T-cell (primary cell): ENCODE measurements around the gene NTRK1. TPM values are rescaled to one million over a fixed set of nuclear protein-coding genes. Genes with fewer than 3 reads are reported as not detected.

Source experiments
- ATAC-seq, 4 experiments: fragments of 200-7000 bp in 3 of 4; fragments of 150-1000 bp in 1 of 4; cut with Tn5 transposase; replicated peaks in 1 of 4; 1 replicate in 3 of 4; 2 replicates in 1 of 4; pipeline ENCODE4 v1.10.0; 2021; ENCODE audit warnings: moderate library complexity in 3 of 4, mild to moderate bottlenecking in 2 of 4, moderate number of reproducible peaks in 1 of 4
- CTCF ChIA-PET, 2 donors: fragments of 300-600 bp; sonication (Branson Sonifier 250); formaldehyde crosslinking; loops; one replicate each; lab custom pipeline; 2022; ENCODE audit warnings: antibody characterized with exemption in 2 of 2; lab: Charles Lee
- POLR2A ChIA-PET, 2 donors: fragments of 300-600 bp; sonication (Branson Sonifier 250); formaldehyde crosslinking; loops; one replicate each; lab custom pipeline; 2022; ENCODE audit warnings: antibody characterized with exemption in 2 of 2; lab: Charles Lee
- DNase-seq, 35 experiments: peaks; one replicate each; pipeline versions ENCODE4 v3.0.0 to v3.0.0-alpha.2; 2013 to 2023
- H3K27ac ChIP-seq: one replicate; pipeline ENCODE4 v1.5.1; 2013; ENCODE audit warnings: low read length
- H3K27me3 ChIP-seq, 2 experiments: replicated peaks in 1 of 2; 1 replicate in 1 of 2; 2 replicates in 1 of 2; pipeline versions ENCODE4 v1.6.1 to v1.7.0; 2013; ENCODE audit warnings: low read length in 1 of 2, mixed read lengths in 1 of 2; ENCODE audit not compliant: control insufficient read depth in 2 of 2, insufficient read depth in 2 of 2; ENCODE audit errors: extremely low read depth in 1 of 2
- H3K36me3 ChIP-seq, 2 donors: 1 replicate in 1 of 2; 2 replicates in 1 of 2; pipeline versions ENCODE4 v1.6.1 to v1.7.0; 2013; ENCODE audit warnings: low read length in 1 of 2; ENCODE audit not compliant: control insufficient read depth in 2 of 2, insufficient read depth in 1 of 2; ENCODE audit errors: extremely low read depth in 1 of 2
- H3K4me1 ChIP-seq, 2 experiments: 1 replicate in 1 of 2; 2 replicates in 1 of 2; pipeline versions ENCODE4 v1.6.1 to v1.7.0; 2013; ENCODE audit warnings: low read length in 2 of 2, mixed read lengths in 1 of 2; ENCODE audit not compliant: insufficient read depth in 2 of 2, control insufficient read depth in 1 of 2; ENCODE audit errors: extremely low read depth in 1 of 2
- H3K4me3 ChIP-seq, 2 donors: 1 replicate in 1 of 2; 2 replicates in 1 of 2; pipeline versions ENCODE4 v1.5.1 to v1.7.0; 2013; ENCODE audit warnings: mild to moderate bottlenecking in 2 of 2, low read length in 1 of 2, moderate library complexity in 1 of 2; ENCODE audit not compliant: control insufficient read depth in 1 of 2; ENCODE audit errors: extremely low read depth in 1 of 2
- H3K9me3 ChIP-seq: 2 replicates; pipeline ENCODE4 v1.7.0; 2013
- H3K27ac Mint-ChIP-seq, 2 donors: one replicate each; pipeline ENCODE4 v1.8.0; 2020 to 2021; ENCODE audit warnings: mild to moderate bottlenecking in 2 of 2, mixed read lengths in 2 of 2
- H3K27me3 Mint-ChIP-seq, 2 donors: one replicate each; pipeline ENCODE4 v1.8.0; 2021 to 2022; ENCODE audit warnings: mixed read lengths in 2 of 2
- H3K36me3 Mint-ChIP-seq: one replicate; pipeline ENCODE4 v1.8.0; 2021; ENCODE audit warnings: mixed read lengths
- H3K4me1 Mint-ChIP-seq, 3 donors: one replicate each; pipeline ENCODE4 v1.8.0; 2020 to 2022; ENCODE audit warnings: mixed read lengths in 3 of 3, mild to moderate bottlenecking in 1 of 3
- H3K4me3 Mint-ChIP-seq, 3 donors: one replicate each; pipeline ENCODE4 v1.8.0; 2020 to 2022; ENCODE audit warnings: mild to moderate bottlenecking in 3 of 3, mixed read lengths in 3 of 3, moderate library complexity in 3 of 3
- H3K9me3 Mint-ChIP-seq, 3 donors: one replicate each; pipeline ENCODE4 v1.8.0; 2020 to 2022; ENCODE audit warnings: mixed read lengths in 3 of 3
- WGBS: methylation state at CpG from one replicate; pipeline ENCODE4 v1.1.5; 2013; ENCODE audit warnings: missing lambda C conversion rate; ENCODE audit not compliant: insufficient coverage; 5-methylcytosine and 5-hydroxymethylcytosine counted together
- total RNA-seq, 35 experiments: library from RNA in 6 of 35; stranded (reverse) in 6 of 35; fragments of 120-200 nt in 1 of 35; gene quantifications; one replicate each; pipeline versions ENCODE4 v1.2.1 to v1.2.4 and lab custom pipeline; 2013 to 2026

Gene NTRK1
- total RNA-seq, 5 donors from 2014 or later (not counting 1 experiment from before 2014, with no cell fraction given), result 0.36 to 1.2 (median 0.60) TPM

DNA sequence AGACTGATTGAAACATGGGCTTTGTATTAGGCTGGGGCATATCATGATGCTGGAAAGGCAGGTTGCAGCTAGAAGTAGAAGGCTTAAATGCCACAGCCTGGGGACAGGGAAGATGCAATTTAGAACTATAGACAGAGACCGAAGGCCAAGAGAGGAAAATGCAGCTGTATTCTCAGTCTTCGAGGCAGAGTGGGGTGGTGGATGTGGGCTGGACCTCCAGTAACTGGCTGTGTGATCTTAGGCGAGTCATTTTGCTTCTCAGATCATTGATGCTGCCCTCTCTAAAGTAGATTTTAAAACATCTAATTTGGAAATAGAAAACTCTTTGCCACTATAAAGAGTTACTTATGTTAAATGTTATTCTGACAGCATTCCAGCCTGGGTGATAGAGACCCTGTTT is 26.3 kb upstream of the NTRK1 start:
- ChIA-PET CTCF (interaction anchor here in 1 of 2 donors (0.6 to 1.3 kb wide), 2 partner anchors 11 to 21 kb away, joined by 3 to 4 read pairs; no protein-coding TSS in a partner anchor), POLR2A (no interaction called here)
- H3K36me3 ChIP-seq, result no peaks in the 10 kb centered on the region
- H3K27ac ChIP-seq, result no peak overlapping the region
- WGBS, result 66% methylated on average over 2 of the region's 3 CpGs
- peaks cover 14 to 21% of the 10 kb centered on the region in 2 donors for H3K27me3 Mint-ChIP-seq
- H3K27me3 ChIP-seq, result peaks cover 0 to 41% of the 10 kb centered on the region in 2 experiments
- no peaks in the 10 kb centered on the region for H3K9me3 ChIP-seq
- peaks cover 13 to 22% (median 15%) of the 10 kb centered on the region in 3 donors for H3K4me1 Mint-ChIP-seq
- H3K9me3 Mint-ChIP-seq, result no peaks in the 10 kb centered on the region
- ATAC-seq (no peak), DNase-seq (no peak)
- H3K27ac Mint-ChIP-seq, result no peak overlapping the region
- no peaks in the 10 kb centered on the region for H3K36me3 Mint-ChIP-seq
- no peak overlapping the region for H3K4me3 Mint-ChIP-seq
- peaks cover 0 to 16% of the 10 kb centered on the region in 2 experiments for H3K4me1 ChIP-seq
- no peak overlapping the region for H3K4me3 ChIP-seq

GRCh38 chr1:156836041-156836654 is 24.5 kb upstream of the NTRK1 start:
- H3K4me3 Mint-ChIP-seq, result no peak overlapping the region
- no peaks in the 10 kb centered on the region for H3K36me3 Mint-ChIP-seq
- H3K4me1 ChIP-seq, result peaks cover 0 to 16% of the 10 kb centered on the region in 2 experiments
- H3K27ac Mint-ChIP-seq, result peak overlapping the region in 1 of 2 donors; percentile 41
- peaks cover 24 to 29% of the 10 kb centered on the region in 2 donors for H3K27me3 Mint-ChIP-seq
- peak in 2 of 4 experiments; percentile 24 to 72 for ATAC-seq
- H3K27me3 ChIP-seq, result peaks cover 0 to 52% of the 10 kb centered on the region in 2 experiments
- H3K27ac ChIP-seq, result peak overlapping the region; percentile 11
- POLR2A ChIA-PET, result interaction anchor here in 1 of 2 donors (0.5 kb wide), 1 partner anchor 28 kb away, joined by 3 read pairs; no protein-coding TSS in a partner anchor
- CTCF ChIA-PET, result interaction anchor here in 1 of 2 donors (0.6 to 3.5 kb wide), 3 partner anchors 22 to 51 kb away, joined by 3 to 26 read pairs (median 3); partner anchors contain the start of genes INSRR and NTRK1
- no peaks in the 10 kb centered on the region for H3K36me3 ChIP-seq
- DNase-seq, result peak in 9 of 35 experiments; percentile 23 to 54 (median 35)
- H3K4me3 ChIP-seq, result no peak overlapping the region
- no peaks in the 10 kb centered on the region for H3K9me3 Mint-ChIP-seq
- no peaks in the 10 kb centered on the region for H3K9me3 ChIP-seq
- H3K4me1 Mint-ChIP-seq, result peaks cover 13 to 22% (median 15%) of the 10 kb centered on the region in 3 donors
- 50% methylated on average over 1 of the region's 5 CpGs for WGBS

- ChIA-PET CTCF (interaction anchor here (0.6 to 3.5 kb wide), 9 partner anchors 12 to 235 kb away, joined by 3 to 27 read pairs (median 4); partner anchors contain the start of genes INSRR (in 2 of the 2) and NTRK1 (in 2 of the 2)), POLR2A (interaction anchor here in 1 of 2 donors (0.5 kb wide), 1 partner anchor 29 kb away, joined by 3 read pairs; no protein-coding TSS in a partner anchor)
- WGBS, result 95% methylated on average over 3 of the region's 4 CpGs
- Histone ChIP-seq H3K27ac (no peak overlapping the region), H3K4me1 (peaks cover 0 to 16% of the 10 kb centered on the region in 2 experiments), H3K9me3 (no peaks in the 10 kb centered on the region), H3K36me3 (no peaks in the 10 kb centered on the region), H3K4me3 (no peak overlapping the region), H3K27me3 (peaks cover 0 to 56% of the 10 kb centered on the region in 2 experiments)
- Mint-ChIP-seq H3K4me3 (no peak overlapping the region), H3K36me3 (no peaks in the 10 kb centered on the region), H3K4me1 (peaks cover 13 to 22% (median 15%) of the 10 kb centered on the region in 3 donors), H3K27ac (no peak overlapping the region), H3K27me3 (peaks cover 30 to 31% of the 10 kb centered on the region in 2 donors), H3K9me3 (no peaks in the 10 kb centered on the region)
- no peak for DNase-seq
- ATAC-seq, result no peak
Observed at GRCh38 chr1:156836892-156837291, 23.8 kb upstream of the NTRK1 start.

DNA sequence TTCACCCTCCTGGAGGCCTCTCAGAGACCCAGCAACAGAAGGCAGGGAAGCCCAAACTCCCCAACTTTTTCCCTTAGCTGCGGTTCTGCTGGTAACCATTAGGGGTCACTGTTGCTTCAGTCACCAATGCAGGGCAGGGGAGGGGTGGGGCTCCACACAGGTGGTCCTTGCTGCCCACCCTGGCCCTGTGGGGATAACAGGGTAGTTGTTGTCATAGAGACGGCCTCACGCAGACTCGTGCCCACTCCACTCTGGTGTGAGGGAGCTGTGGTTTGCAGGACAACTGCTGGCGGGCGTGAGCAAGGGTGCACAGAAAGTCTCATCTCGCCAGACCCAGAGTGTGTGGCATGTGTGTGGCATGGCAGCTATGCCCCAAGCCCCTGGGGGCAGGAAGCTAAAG is 21.7 kb upstream of the NTRK1 start:
- ATAC-seq (peak; percentile 62 to 67 (median 64)), DNase-seq (peak in 23 of 35 experiments; percentile 18 to 73 (median 40))
- H3K9me3 Mint-ChIP-seq, result no peaks in the 10 kb centered on the region
- H3K4me1 ChIP-seq, result peaks cover 0 to 16% of the 10 kb centered on the region in 2 experiments
- no peak overlapping the region for H3K27ac Mint-ChIP-seq
- ChIA-PET CTCF (interaction anchor here (0.5 to 3.5 kb wide), 24 partner anchors 9 to 236 kb away, joined by 3 to 27 read pairs (median 5); partner anchors contain the start of genes INSRR (in 2 of the 2), NTRK1 (in 2 of the 2), SH2D2A (in 2 of the 2) and LRRC71 (in 1 of the 2)), POLR2A (no interaction called here)
- H3K27ac ChIP-seq, result no peak overlapping the region
- H3K4me1 Mint-ChIP-seq, result peaks cover 13 to 20% (median 17%) of the 10 kb centered on the region in 3 donors
- peaks cover 2% of the 10 kb centered on the region for H3K36me3 Mint-ChIP-seq
- no peaks in the 10 kb centered on the region for H3K9me3 ChIP-seq
- no peaks in the 10 kb centered on the region for H3K36me3 ChIP-seq
- WGBS, result 39% methylated on average over 7 of the region's 7 CpGs
- H3K27me3 ChIP-seq, result peaks cover 0 to 75% of the 10 kb centered on the region in 2 experiments
- peaks cover 41 to 49% of the 10 kb centered on the region in 2 donors for H3K27me3 Mint-ChIP-seq
- H3K4me3 Mint-ChIP-seq, result no peak overlapping the region
- no peak overlapping the region for H3K4me3 ChIP-seq

DNA sequence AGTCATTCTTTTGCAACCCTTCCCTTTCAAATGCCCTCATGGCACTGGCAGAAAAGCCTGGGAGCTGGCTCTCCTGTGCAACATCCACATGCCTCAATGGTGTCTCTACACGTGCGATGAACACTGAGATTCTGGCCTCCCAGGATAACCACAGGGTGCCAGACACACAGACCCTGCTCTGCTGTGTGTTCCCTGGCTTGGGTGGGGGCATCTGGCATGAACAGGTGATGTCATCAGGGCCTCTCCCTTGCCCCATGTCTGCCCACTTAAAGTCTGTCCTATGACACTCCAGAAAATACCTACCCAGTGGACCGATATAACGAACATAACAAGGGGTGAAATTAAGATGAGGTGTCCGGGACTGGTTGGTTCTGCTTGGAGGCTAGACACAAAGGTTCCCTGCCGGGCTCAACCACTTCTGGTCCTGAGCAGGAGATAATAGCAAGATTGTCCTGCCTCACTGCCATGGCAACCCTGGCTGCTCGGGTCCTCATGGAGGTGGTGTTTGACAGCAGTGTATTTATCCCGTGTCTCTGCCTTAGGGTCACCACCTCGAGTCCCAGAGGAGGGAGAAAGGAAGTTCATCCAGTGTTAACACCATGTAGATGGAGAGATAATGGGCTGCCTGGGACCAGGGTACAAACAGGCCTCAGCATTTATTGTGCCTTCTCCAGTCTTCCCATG is 21.1 kb upstream of the NTRK1 start:
- no peak for DNase-seq
- no peak for ATAC-seq
- H3K36me3 Mint-ChIP-seq, result peaks cover 2% of the 10 kb centered on the region
- no peak overlapping the region for H3K27ac ChIP-seq
- H3K4me3 Mint-ChIP-seq, result no peak overlapping the region
- peaks cover 42 to 55% of the 10 kb centered on the region in 2 donors for H3K27me3 Mint-ChIP-seq
- H3K9me3 Mint-ChIP-seq, result no peaks in the 10 kb centered on the region
- peaks cover 0 to 19% of the 10 kb centered on the region in 2 experiments for H3K4me1 ChIP-seq
- no peaks in the 10 kb centered on the region for H3K36me3 ChIP-seq
- 54% methylated on average over 5 of the region's 9 CpGs for WGBS
- no peak overlapping the region for H3K27ac Mint-ChIP-seq
- H3K9me3 ChIP-seq, result no peaks in the 10 kb centered on the region
- no peak overlapping the region for H3K4me3 ChIP-seq
- peaks cover 5 to 81% of the 10 kb centered on the region in 2 experiments for H3K27me3 ChIP-seq
- ChIA-PET POLR2A (no interaction called here), CTCF (interaction anchor here (0.9 to 3.5 kb wide), 10 partner anchors 8 to 130 kb away, joined by 3 to 27 read pairs (median 5); partner anchors contain the start of genes INSRR (in 2 of the 2), NTRK1 (in 2 of the 2) and SH2D2A (in 1 of the 2))
- H3K4me1 Mint-ChIP-seq, result peaks cover 15 to 24% (median 21%) of the 10 kb centered on the region in 3 donors
